HUES64 (cell line): ENCODE results near the gene APOL2.
"Not testable (repeated sequence)": the region's sequence is repeated elsewhere in the genome, so short reads cannot be mapped to it uniquely, and the experiment has no call there.

Source experiments
- H3K27ac ChIP-seq: 2 replicates; pipeline ENCODE4 v1.7.0; 2013; ENCODE audit warnings: low read depth, low read length, inconsistent platforms
- H3K27me3 ChIP-seq: 2 replicates; pipeline ENCODE4 v1.6.1; 2013; ENCODE audit warnings: mild to moderate bottlenecking, low read length; ENCODE audit not compliant: insufficient read depth
- H3K36me3 ChIP-seq: 2 replicates; pipeline ENCODE4 v1.6.1; 2013; ENCODE audit warnings: mild to moderate bottlenecking, low read length; ENCODE audit not compliant: insufficient read depth
- H3K4me1 ChIP-seq: 2 replicates; pipeline ENCODE4 v1.6.1; 2013; ENCODE audit warnings: mild to moderate bottlenecking, low read length, moderate library complexity; ENCODE audit not compliant: insufficient read depth
- H3K4me3 ChIP-seq: 2 replicates; pipeline ENCODE4 v1.5.1; 2013; ENCODE audit warnings: mild to moderate bottlenecking, low read length, moderate library complexity
- H3K9ac ChIP-seq: 2 replicates; pipeline ENCODE4 v1.6.1; 2013; ENCODE audit warnings: mild to moderate bottlenecking, low read depth, low read length
- H3K9me3 ChIP-seq: 2 replicates; pipeline ENCODE4 v1.6.1; 2013; ENCODE audit warnings: low read depth, low read length; ENCODE audit not compliant: insufficient read depth
- WGBS: fragments of 150-250, 120-280 bp; methylation state at CpG from one replicate; pipeline ENCODE4 v1.1.7; 2013; ENCODE audit warnings: missing lambda C conversion rate; 5-methylcytosine and 5-hydroxymethylcytosine counted together

The APOL2 gene

GRCh38 chr22:36251979-36252608 is 12.8 kb upstream of the APOL2 start:
- peaks cover 16% of the 10 kb centered on the region for H3K9me3 ChIP-seq
- not testable (repeated sequence) for H3K36me3 ChIP-seq, H3K4me3 ChIP-seq, H3K27me3 ChIP-seq, H3K4me1 ChIP-seq, H3K27ac ChIP-seq, H3K9ac ChIP-seq
- WGBS: 96% methylated on average over 7 of the region's 7 CpGs

GRCh38 chr22:36250292-36250960 is 11.1 kb upstream of the APOL2 start:
- 93% methylated on average over 24 of the region's 24 CpGs for WGBS
- H3K36me3 ChIP-seq, H3K4me3 ChIP-seq, H3K27me3 ChIP-seq, H3K4me1 ChIP-seq, H3K9ac ChIP-seq, H3K27ac ChIP-seq: not testable (repeated sequence)
- H3K9me3 ChIP-seq: peaks cover 16% of the 10 kb centered on the region

GRCh38 chr22:36249160-36249559 is 9.8 kb upstream of the APOL2 start:
- H3K27ac ChIP-seq: no peak overlapping the region
- H3K9me3 ChIP-seq: peaks cover 16% of the 10 kb centered on the region
- peaks cover 6% of the 10 kb centered on the region for H3K4me1 ChIP-seq
- no peak overlapping the region for H3K4me3 ChIP-seq
- no peaks in the 10 kb centered on the region for H3K27me3 ChIP-seq
- H3K9ac ChIP-seq: no peak overlapping the region
- WGBS: 96% methylated on average over 2 of the region's 2 CpGs
- no peaks in the 10 kb centered on the region for H3K36me3 ChIP-seq

GRCh38 chr22:36247955-36248354 is 8.6 kb upstream of the APOL2 start:
- 97% methylated on average over 5 of the region's 5 CpGs for whole genome bisulfite sequencing
- no peaks in the 10 kb centered on the region for H3K36me3 ChIP-seq
- H3K27ac ChIP-seq: no peak overlapping the region
- peaks cover 16% of the 10 kb centered on the region for H3K9me3 ChIP-seq
- no peaks in the 10 kb centered on the region for H3K27me3 ChIP-seq
- no peak overlapping the region for H3K4me3 ChIP-seq
- peaks cover 6% of the 10 kb centered on the region for H3K4me1 ChIP-seq
- H3K9ac ChIP-seq: no peak overlapping the region

- H3K27me3 ChIP-seq: no peaks in the 10 kb centered on the region
- no peaks in the 10 kb centered on the region for H3K36me3 ChIP-seq
- 87% methylated on average over 3 of the region's 3 CpGs for WGBS
- H3K9me3 ChIP-seq: peaks cover 16% of the 10 kb centered on the region
- H3K9ac ChIP-seq: no peak overlapping the region
- no peak overlapping the region for H3K27ac ChIP-seq
- H3K4me3 ChIP-seq: no peak overlapping the region
- peaks cover 6% of the 10 kb centered on the region for H3K4me1 ChIP-seq
Observed at GRCh38 chr22:36246718-36247117, 7.4 kb upstream of the APOL2 start.

GRCh38 chr22:36245805-36246356 is 6.6 kb upstream of the APOL2 start:
- no peak overlapping the region for H3K4me3 ChIP-seq
- no peak overlapping the region for H3K9ac ChIP-seq
- no peaks in the 10 kb centered on the region for H3K27me3 ChIP-seq
- H3K36me3 ChIP-seq: no peaks in the 10 kb centered on the region
- peaks cover 16% of the 10 kb centered on the region for H3K9me3 ChIP-seq
- no peaks in the 10 kb centered on the region for H3K4me1 ChIP-seq
- WGBS: 87% methylated on average over 4 of the region's 4 CpGs
- no peak overlapping the region for H3K27ac ChIP-seq

- WGBS: 88% methylated on average over 5 of the region's 5 CpGs
- Histone ChIP-seq H3K27me3 (no peaks in the 10 kb centered on the region), H3K27ac (no peak overlapping the region), H3K9me3 (peaks cover 16% of the 10 kb centered on the region), H3K36me3 (no peaks in the 10 kb centered on the region), H3K9ac (no peak overlapping the region), H3K4me1 (peaks cover 3% of the 10 kb centered on the region; the same call in 1 of the 2 replicates), H3K4me3 (no peak overlapping the region)
Observed at GRCh38 chr22:36244522-36245391, 5.4 kb upstream of the APOL2 start.

GRCh38 chr22:36243986-36244385 is 4.7 kb upstream of the APOL2 start:
- Histone ChIP-seq H3K27ac (no peak overlapping the region), H3K9me3 (peaks cover 10% of the 10 kb centered on the region), H3K4me3 (no peak overlapping the region), H3K27me3 (no peaks in the 10 kb centered on the region), H3K4me1 (peaks cover 8% of the 10 kb centered on the region), H3K36me3 (no peaks in the 10 kb centered on the region), H3K9ac (no peak overlapping the region)
- WGBS: 92% methylated on average over 5 of the region's 5 CpGs

- Histone ChIP-seq H3K4me3 (peak overlapping the region; percentile 60), H3K9ac (peak overlapping the region; percentile 60), H3K4me1 (peaks cover 14% of the 10 kb centered on the region), H3K27ac (0 out of 2 replicates have a peak overlapping the region, but pooled peaks have one; percentile 16), H3K27me3 (no peaks in the 10 kb centered on the region), H3K36me3 (no peaks in the 10 kb centered on the region), H3K9me3 (no peaks in the 10 kb centered on the region)
- 40% methylated on average over 4 of the region's 4 CpGs for WGBS
Observed at GRCh38 chr22:36239150-36239400, 252 bp downstream of the APOL2 start.

- WGBS: 80% methylated on average over 5 of the region's 5 CpGs
- Histone ChIP-seq H3K4me1 (peaks cover 14% of the 10 kb centered on the region), H3K27me3 (no peaks in the 10 kb centered on the region), H3K9me3 (no peaks in the 10 kb centered on the region), H3K9ac (peak overlapping the region; percentile 60), H3K4me3 (peak overlapping the region; percentile 60), H3K27ac (no peak overlapping the region), H3K36me3 (no peaks in the 10 kb centered on the region)
Observed at GRCh38 chr22:36238373-36239149, 766 bp downstream of the APOL2 start.
